Heart right ventricle (tissue), 16 donors: ENCODE data around the gene PMM2. TPM values are rescaled to one million over a fixed set of nuclear protein-coding genes. Genes with fewer than 3 reads are reported as not detected.

ENCODE experiments used
- ATAC-seq, 8 donors: fragments of 200-7000 bp; cut with Tn5 transposase; one replicate each; pipeline ENCODE4 v1.9.1; 2020; ENCODE audit warnings: mild to moderate bottlenecking in 8 of 8, moderate library complexity in 8 of 8, moderate number of reproducible peaks in 1 of 8
- DNase-seq, 2 donors: peaks; one replicate each; pipeline ENCODE4 v3.0.0-alpha.2; 2020
- H3K27ac ChIP-seq, 10 donors: fragments of 200-600 bp; sonication (generic) in 2 of 10; one replicate each; pipeline versions ENCODE4 v1.5.0 to v1.8.0; 2020 to 2022; ENCODE audit warnings: mild to moderate bottlenecking in 3 of 10
- H3K27me3 ChIP-seq, 7 donors: fragments of 200-600 bp; one replicate each; pipeline ENCODE4 v1.8.0; 2021 to 2022; ENCODE audit warnings: mild to moderate bottlenecking in 2 of 7
- H3K36me3 ChIP-seq, 9 donors: fragments of 200-600 bp; sonication (generic) in 1 of 9; one replicate each; pipeline versions ENCODE4 v1.5.0 to v1.8.0; 2020 to 2022; ENCODE audit warnings: mild to moderate bottlenecking in 2 of 9
- H3K4me1 ChIP-seq, 9 donors: fragments of 200-600 bp; sonication (generic) in 1 of 9; one replicate each; pipeline versions ENCODE4 v1.5.0 to v1.8.0; 2020 to 2022; ENCODE audit warnings: mild to moderate bottlenecking in 4 of 9
- H3K4me3 ChIP-seq, 10 donors: fragments of 200-600 bp; sonication (generic) in 2 of 10; one replicate each; pipeline versions ENCODE4 v1.5.0 to v1.8.0; 2020 to 2022; ENCODE audit warnings: mild to moderate bottlenecking in 7 of 10, moderate library complexity in 2 of 10
- H3K9me3 ChIP-seq, 11 donors: fragments of 200-600 bp in 10 of 11; sonication (generic) in 2 of 11; one replicate each; pipeline versions ENCODE4 v1.5.0 to v1.8.0; 2013 to 2022; ENCODE audit warnings: mild to moderate bottlenecking in 2 of 11, control low read depth in 1 of 11, moderate library complexity in 1 of 11
- CTCF ChIP-seq, 9 donors: fragments of 200-600 bp; sonication (generic) in 2 of 9; IDR thresholded peaks; one replicate each; pipeline versions ENCODE4 v1.5.0 to v1.8.0; 2021 to 2022; ENCODE audit warnings: antibody characterized with exemption in 9 of 9, mild to moderate bottlenecking in 5 of 9, moderate library complexity in 1 of 9
- WGBS, 2 donors: extraction: QIAGEN DNeasy Blood & Tissue Kit; methylation state at CpG; one replicate each; pipeline ENCODE4 v1.1.7; 2013; ENCODE audit warnings: inconsistent platforms in 1 of 2; 5-methylcytosine and 5-hydroxymethylcytosine counted together
- intact Hi-C, 10 donors: fragments of 100-400 bp; cut with DNase I; formaldehyde crosslinking; loops; one replicate each; pipeline versions ENCODE4 v1.11.1 to v1.14.2; 2022
- polyA plus RNA-seq, 2 donors: library from polyadenylated mRNA; stranded (reverse); fragments of 200-250 nt; gene quantifications; one replicate each; pipeline ENCODE4 v1.2.3, GENCODE V29; 2013
- total RNA-seq, 10 donors: library from RNA; stranded (reverse); fragmentation: NEBNext Ultra II Directional in 3 of 10; extraction: Animal tissue kit (Norgen Biotek cat#: 25700) in 3 of 10; gene quantifications; one replicate each; pipeline versions ENCODE4 v1.2.1 to v1.2.4, GENCODE V29; 2021 to 2023
- donor health status: Arrhythmogenic right ventricular cardiomyopathy.
- donor health status: ischemic (EF 13 %, LVEDD 7.1; RV severe dilation, severe dysfunction).
- donor health status: healthy with polysubstance abuse.
- donor health status: DM: no; HTN: yes; CAD: no.
- donor health status: DM: no; HTN: no; CAD: no.
- donor health status: ischemic (EF 25% LVEDD 6.9; RV normal size, moderate dysfunction).
- donor health status: ischemic (EF 25% LVEDD 5.7; RV mildly dilated, moderate dysfunction).
- donor health status: healthy.
- donor health status: DM: yes; HTN: yes; CAD: no.
- donor health status: Ischemic cardiomyopathy.
- donor health status: ischemic (EF 35%, LVEDD 5.7; RV mildly dilated, moderate dysfunction).
- donor health status: nonischemic (EF 11% LVEDD 7.7; RV severe dilation, severe dysfunction).
- donor health status: DM: yes; HTN: yes; CAD: no.
- donor health status: PGD.
- donor health status: ischemic (EF 29% LVEDD 5.4; RV normal size, mild dysfunction).
- donor health status: nonischemic (EF 23%, LVEDD 6.1; RV moderate dilation, normal function).

PMM2 gene
- total and polyA plus RNA-seq, 12 donors: 9.4 to 25.9 (median 13.9) TPM

- DNase-seq: no peak
- intact Hi-C loops: no loop called here
- no peak for ATAC-seq
- no peak for TF ChIP-seq CTCF (IDR thresholded peaks at IDR 0.05)
- WGBS, 2 donors: 72 to 75% methylated on average over 3 of the region's 3 CpGs
- no peaks in the 10 kb centered on the region for H3K4me1 ChIP-seq
- H3K27me3 ChIP-seq: no peaks in the 10 kb centered on the region
- H3K27ac ChIP-seq: no peak overlapping the region
- no peaks in the 10 kb centered on the region for H3K9me3 ChIP-seq
- no peak overlapping the region for H3K4me3 ChIP-seq
- peaks cover 0 to 64% (median 6%) of the 10 kb centered on the region in 9 donors for H3K36me3 ChIP-seq
These were observed 24.1 kb upstream of the PMM2 start for GRCh38 chr16:8773537-8773936.

- no peak for TF ChIP-seq CTCF (IDR thresholded peaks at IDR 0.05)
- 84 to 89% methylated on average over 11 of the region's 11 CpGs for WGBS, 2 donors
- Histone ChIP-seq H3K27ac (no peak overlapping the region), H3K27me3 (no peaks in the 10 kb centered on the region), H3K4me1 (no peaks in the 10 kb centered on the region), H3K4me3 (no peak overlapping the region), H3K36me3 (peaks cover 0 to 63% (median 6%) of the 10 kb centered on the region in 9 donors), H3K9me3 (no peaks in the 10 kb centered on the region)
- intact Hi-C loops: no loop called here
- DNase-seq (no peak), ATAC-seq (no peak)
These were observed 23.4 kb upstream of the PMM2 start for GRCh38 chr16:8774208-8774607.

GRCh38 chr16:8775359-8775758 lies 22.3 kb upstream of the PMM2 start:
- intact Hi-C loops: no loop called here
- DNase-seq (no peak), ATAC-seq (no peak)
- Histone ChIP-seq H3K36me3 (peaks cover 0 to 68% (median 6%) of the 10 kb centered on the region in 9 donors), H3K4me3 (no peak overlapping the region), H3K9me3 (no peaks in the 10 kb centered on the region), H3K27me3 (no peaks in the 10 kb centered on the region), H3K4me1 (no peaks in the 10 kb centered on the region), H3K27ac (no peak overlapping the region)
- 93 to 95% methylated on average over 1 of the region's 1 CpG for WGBS, 2 donors
- no peak for TF ChIP-seq CTCF (IDR thresholded peaks at IDR 0.05)

DNA sequence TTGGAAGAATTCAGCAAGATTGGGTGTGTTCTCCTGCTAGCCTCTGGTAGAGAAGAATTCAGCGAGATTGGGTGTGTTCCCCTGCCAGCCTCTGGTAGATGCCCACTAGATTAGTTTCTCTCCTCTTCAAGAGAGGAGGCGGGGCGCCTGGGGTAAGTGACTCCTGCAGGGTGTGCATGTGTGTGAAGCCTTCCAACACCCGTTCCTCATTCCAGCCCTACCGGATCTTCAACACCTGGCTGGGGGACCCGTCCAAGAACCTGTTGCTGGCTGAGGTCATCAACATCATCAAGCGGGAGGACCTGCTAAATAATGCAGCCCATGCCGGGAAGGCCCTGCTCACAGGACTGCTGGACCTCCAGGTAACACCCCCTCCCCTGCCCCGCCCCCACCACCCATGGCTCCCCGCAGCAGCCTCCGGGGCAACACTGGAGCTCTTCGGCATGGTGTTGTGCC lies 21.5 kb upstream of the PMM2 start:
- TF ChIP-seq CTCF (IDR thresholded peaks at IDR 0.05): no peak
- WGBS, 2 donors: 70 to 81% methylated on average over 12 of the region's 12 CpGs
- no peak for ATAC-seq

More for the DNA sequence above, 21.5 kb upstream of the PMM2 start:
- intact Hi-C loops: no loop called here
- DNase-seq: no peak
- no peak overlapping the region for H3K4me3 ChIP-seq
- no peaks in the 10 kb centered on the region for H3K4me1 ChIP-seq
- peaks cover 0 to 68% (median 6%) of the 10 kb centered on the region in 9 donors for H3K36me3 ChIP-seq
- H3K9me3 ChIP-seq: no peaks in the 10 kb centered on the region
- H3K27ac ChIP-seq: no peak overlapping the region
- H3K27me3 ChIP-seq: no peaks in the 10 kb centered on the region
